CD14-positive monocyte (primary cell): Measurements from ENCODE around the gene CELF4. TPM values are rescaled to one million over a fixed set of nuclear protein-coding genes. Genes with fewer than 3 reads are reported as not detected.

Experiments
- DNase-seq, 3 donors: peaks; one replicate each; pipeline ENCODE4 v3.0.0-alpha.2; 2011 to 2022
- H2AFZ ChIP-seq: 2 replicates; pipeline ENCODE4 v1.6.0; 2012; ENCODE audit warnings: mild to moderate bottlenecking, low read depth, low read length, inconsistent platforms; ENCODE audit not compliant: insufficient read depth, poor library complexity, severe bottlenecking
- H3K27ac ChIP-seq, 2 donors: 1 replicate in 1 of 2; 2 replicates in 1 of 2; pipeline ENCODE4 v1.5.1; 2012 to 2013; ENCODE audit warnings: low read length in 2 of 2, control low read depth in 1 of 2, inconsistent platforms in 1 of 2, low read depth in 1 of 2, mild to moderate bottlenecking in 1 of 2
- H3K27me3 ChIP-seq, 2 donors: one replicate each; pipeline versions ENCODE4 v1.6.0 to v1.6.1; 2011 to 2013; ENCODE audit warnings: low read length in 2 of 2; ENCODE audit not compliant: control insufficient read depth in 2 of 2, insufficient read depth in 2 of 2
- H3K36me3 ChIP-seq, 2 donors: replicated peaks in 1 of 2; 1 replicate in 1 of 2; 2 replicates in 1 of 2; pipeline versions ENCODE4 v1.5.1 to v1.6.1; 2012 to 2013; ENCODE audit warnings: low read length in 2 of 2, control low read depth in 1 of 2, inconsistent platforms in 1 of 2, mild to moderate bottlenecking in 1 of 2; ENCODE audit not compliant: insufficient read depth in 2 of 2, control insufficient read depth in 1 of 2
- H3K4me1 ChIP-seq, 2 donors: 1 replicate in 1 of 2; 2 replicates in 1 of 2; pipeline versions ENCODE4 v1.5.1 to v1.6.1; 2012 to 2013; ENCODE audit warnings: low read length in 2 of 2, control low read depth in 1 of 2, inconsistent platforms in 1 of 2, mild to moderate bottlenecking in 1 of 2, moderate library complexity in 1 of 2; ENCODE audit not compliant: insufficient read depth in 2 of 2, control insufficient read depth in 1 of 2
- H3K4me2 ChIP-seq: replicated peaks from 2 replicates; pipeline ENCODE3; 2012; ENCODE audit warnings: low read length, moderate library complexity, mild to moderate bottlenecking; ENCODE audit not compliant: poor library complexity, severe bottlenecking; ENCODE audit errors: extremely low read depth
- H3K4me3 ChIP-seq, 3 experiments: fragments of 200-600 bp in 1 of 3; sonication (generic) in 1 of 3; replicated peaks in 1 of 3; 1 replicate in 2 of 3; 2 replicates in 1 of 3; pipeline ENCODE4 v1.5.1; 2011 to 2013; ENCODE audit warnings: low read length in 3 of 3, mild to moderate bottlenecking in 3 of 3, control low read depth in 2 of 3, low read depth in 2 of 3, inconsistent platforms in 1 of 3, moderate library complexity in 1 of 3
- H3K79me2 ChIP-seq: 2 replicates; pipeline ENCODE4 v1.6.0; 2012; ENCODE audit warnings: mild to moderate bottlenecking, control low read depth, inconsistent platforms, low read length, moderate library complexity; ENCODE audit not compliant: insufficient read depth
- H3K9ac ChIP-seq: 2 replicates; pipeline ENCODE4 v1.6.0; 2017; ENCODE audit warnings: low read length, mild to moderate bottlenecking; ENCODE audit not compliant: insufficient read depth, poor library complexity, severe bottlenecking
- H3K9me3 ChIP-seq, 2 donors: replicated peaks in 1 of 2; 1 replicate in 1 of 2; 2 replicates in 1 of 2; pipeline versions ENCODE4 v1.5.1 to v1.6.1; 2012 to 2013; ENCODE audit warnings: low read length in 2 of 2, control low read depth in 1 of 2; ENCODE audit not compliant: control insufficient read depth in 1 of 2, insufficient read depth in 1 of 2
- H4K20me1 ChIP-seq: 2 replicates; pipeline ENCODE4 v1.6.0; 2012; ENCODE audit warnings: mild to moderate bottlenecking, low read length, control low read depth, moderate library complexity; ENCODE audit not compliant: insufficient read depth
- H3K27ac Mint-ChIP-seq, 7 donors: one replicate each; pipeline ENCODE4 v1.8.0; 2020; ENCODE audit warnings: mild to moderate bottlenecking in 7 of 7, mixed read lengths in 7 of 7, moderate library complexity in 6 of 7, inconsistent platforms in 2 of 7
- H3K27me3 Mint-ChIP-seq, 3 donors: one replicate each; pipeline ENCODE4 v1.8.0; 2021 to 2022; ENCODE audit warnings: low read depth in 3 of 3, mild to moderate bottlenecking in 3 of 3, mixed read lengths in 3 of 3, moderate library complexity in 3 of 3, inconsistent platforms in 1 of 3
- H3K36me3 Mint-ChIP-seq, 2 donors: one replicate each; pipeline ENCODE4 v1.8.0; 2020; ENCODE audit warnings: mixed read lengths in 2 of 2, inconsistent platforms in 1 of 2, mild to moderate bottlenecking in 1 of 2
- H3K4me1 Mint-ChIP-seq: one replicate; pipeline ENCODE4 v1.8.0; 2020; ENCODE audit warnings: mild to moderate bottlenecking, mixed read lengths
- H3K4me3 Mint-ChIP-seq, 2 donors: one replicate each; pipeline ENCODE4 v1.8.0; 2020; ENCODE audit warnings: mild to moderate bottlenecking in 2 of 2, mixed read lengths in 2 of 2, moderate library complexity in 1 of 2
- H3K9me3 Mint-ChIP-seq, 7 donors: one replicate each; pipeline ENCODE4 v1.8.0; 2020 to 2022; ENCODE audit warnings: mixed read lengths in 7 of 7, mild to moderate bottlenecking in 6 of 7, moderate library complexity in 6 of 7, inconsistent platforms in 2 of 7
- CTCF ChIP-seq: fragments of 200-600 bp; IDR thresholded peaks from one replicate; pipeline ENCODE4 v1.8.0; 2022; ENCODE audit warnings: antibody characterized with exemption, mild to moderate bottlenecking
- WGBS: methylation state at CpG from one replicate; pipeline ENCODE4 v1.1.5; 2013; ENCODE audit warnings: missing lambda C conversion rate; ENCODE audit not compliant: insufficient coverage; 5-methylcytosine and 5-hydroxymethylcytosine counted together
- intact Hi-C, 2 donors: fragments of 100-400 bp; cut with micrococcal nuclease; formaldehyde crosslinking; loops; one replicate each; pipeline versions ENCODE4 v1.15.0 to v1.15.1; 2023
- polyA plus RNA-seq, 3 donors: library from polyadenylated mRNA; depleted of rRNA in 1 of 3; unstranded in 2 of 3; stranded (reverse) in 1 of 3; fragments of 300-500 nt in 2 of 3; fragments of >200 nt in 1 of 3; fragmentation: Illumina TruSeq in 2 of 3; gene quantifications; 1 replicate in 2 of 3; 2 replicates in 1 of 3; pipeline ENCODE4 v1.2.3, GENCODE V29; 2012 to 2021

The CELF4 gene
- polyA plus RNA-seq, 3 donors = not detected

GRCh38 chr18:37536656-37537055, 28.9 kb downstream of the CELF4 start:
- Mint-ChIP-seq H3K27ac (no peak overlapping the region), H3K4me3 (no peak overlapping the region), H3K36me3 (no peaks in the 10 kb centered on the region), H3K9me3 (peaks cover 0 to 2% (median 0%) of the 10 kb centered on the region in 7 donors), H3K27me3 (peaks cover 25 to 36% (median 35%) of the 10 kb centered on the region in 3 donors), H3K4me1 (no peaks in the 10 kb centered on the region)
- H3K36me3 ChIP-seq = no peaks in the 10 kb centered on the region
- no peaks in the 10 kb centered on the region for H3K79me2 ChIP-seq
- H3K4me3 ChIP-seq = no peak overlapping the region
- H3K27me3 ChIP-seq = peaks cover 0 to 13% of the 10 kb centered on the region in 2 donors
- H3K27ac ChIP-seq = no peak overlapping the region
- no peak overlapping the region for H3K9ac ChIP-seq
- DNase-seq = no peak
- 69% methylated on average over 7 of the region's 9 CpGs for WGBS
- H3K4me1 ChIP-seq = no peaks in the 10 kb centered on the region
- no peak for TF ChIP-seq CTCF
- no peaks in the 10 kb centered on the region for H4K20me1 ChIP-seq
- H3K4me2 ChIP-seq = no peak overlapping the region
- intact Hi-C loops = no loop called here
- no peak overlapping the region for H2AFZ ChIP-seq
- H3K9me3 ChIP-seq = no peaks in the 10 kb centered on the region

GRCh38 chr18:37535968-37536367, 29.6 kb downstream of the CELF4 start:
- no peak overlapping the region for H3K27ac ChIP-seq
- no peak overlapping the region for H3K4me3 ChIP-seq
- H3K4me3 Mint-ChIP-seq = no peak overlapping the region
- 79% methylated on average over 2 of the region's 4 CpGs for WGBS
- H3K36me3 Mint-ChIP-seq = no peaks in the 10 kb centered on the region
- H3K9me3 Mint-ChIP-seq = peaks cover 0 to 2% (median 0%) of the 10 kb centered on the region in 7 donors
- no peak overlapping the region for H3K27ac Mint-ChIP-seq
- intact Hi-C loops = no loop called here
- no peaks in the 10 kb centered on the region for H3K36me3 ChIP-seq
- DNase-seq = no peak
- H3K9ac ChIP-seq = no peak overlapping the region
- no peak for TF ChIP-seq CTCF
- H2AFZ ChIP-seq = no peak overlapping the region
- H3K4me1 ChIP-seq = no peaks in the 10 kb centered on the region
- H3K79me2 ChIP-seq = no peaks in the 10 kb centered on the region
- H3K4me1 Mint-ChIP-seq = no peaks in the 10 kb centered on the region
- H3K4me2 ChIP-seq = no peak overlapping the region
- peaks cover 24 to 37% (median 36%) of the 10 kb centered on the region in 3 donors for H3K27me3 Mint-ChIP-seq
- H4K20me1 ChIP-seq = no peaks in the 10 kb centered on the region
- H3K9me3 ChIP-seq = no peaks in the 10 kb centered on the region
- H3K27me3 ChIP-seq = peaks cover 0 to 13% of the 10 kb centered on the region in 2 donors
